ENCODE measurements around the gene DPH2.

Gene DPH2

DNA sequence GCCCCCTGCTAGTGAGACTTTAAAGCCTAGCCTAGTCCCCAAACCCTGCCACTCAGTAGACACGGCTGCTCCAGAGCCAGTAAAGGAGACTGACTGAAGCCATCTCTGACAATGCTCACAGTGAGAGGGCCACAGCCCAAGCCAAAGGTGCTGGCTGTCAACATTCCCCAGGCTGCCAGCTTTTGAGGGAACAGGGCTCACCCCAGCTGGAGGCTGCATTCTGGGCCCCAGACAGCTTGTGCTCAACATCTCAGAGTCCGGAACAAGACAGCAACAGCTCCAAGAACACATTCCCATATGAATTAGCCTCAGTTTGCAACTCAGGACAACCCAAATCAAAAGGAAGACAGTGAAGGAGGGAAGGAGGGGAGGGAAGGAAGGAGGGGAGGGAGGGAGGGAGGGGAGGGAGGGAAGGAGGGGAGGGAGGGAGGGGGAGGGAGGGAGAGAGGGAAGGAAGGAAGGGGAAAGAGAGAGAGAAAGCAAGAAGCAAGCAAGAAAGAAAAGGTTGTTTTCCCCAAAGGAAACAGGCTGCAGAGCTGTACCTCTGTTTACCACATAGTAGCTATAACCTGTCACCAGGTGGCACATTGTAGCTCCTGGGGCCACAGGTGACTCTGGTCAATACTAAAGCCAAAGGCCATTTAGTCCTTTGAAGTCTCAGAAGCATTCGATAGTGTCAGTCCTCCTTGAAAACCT lies 30.8 kb upstream of the DPH2 start:
- H3K4me3 ChIP-seq (ENCODE audit: low read depth, low read length), result no peak overlapping the region
- DNase-seq, result no peak

DNA sequence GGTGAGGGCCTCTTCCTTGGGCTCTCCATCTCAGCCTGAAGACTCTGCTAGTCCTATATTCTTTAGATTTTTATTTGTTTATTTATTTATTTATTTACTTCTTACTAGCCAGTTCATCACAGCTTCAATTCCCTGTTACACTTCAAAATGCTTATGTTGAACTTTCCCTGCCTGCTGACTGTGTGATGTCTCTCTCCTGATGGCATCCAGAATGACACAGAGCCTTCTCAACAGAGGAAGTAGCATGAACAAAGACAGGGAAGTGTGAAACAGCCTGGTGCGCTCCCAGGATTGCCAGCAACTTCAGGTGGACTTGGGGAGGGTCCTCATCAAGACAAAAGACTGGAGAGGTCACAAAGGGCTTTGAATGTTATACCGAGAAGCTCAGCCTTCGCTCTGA lies 27.4 kb upstream of the DPH2 start:
- Histone ChIP-seq H3K27me3 (ENCODE audit: insufficient read depth, low read depth, severe bottlenecking) (no peaks in the 10 kb centered on the region), H3K36me3 (no peaks in the 10 kb centered on the region), H3K27ac (no peak overlapping the region), H3K4me3 (ENCODE audit: low read depth, low read length) (no peak overlapping the region), H3K9me3 (ENCODE audit: severe bottlenecking) (no peaks in the 10 kb centered on the region)
- DNase-seq, result no peak
- TF ChIP-seq, protein P1, sequence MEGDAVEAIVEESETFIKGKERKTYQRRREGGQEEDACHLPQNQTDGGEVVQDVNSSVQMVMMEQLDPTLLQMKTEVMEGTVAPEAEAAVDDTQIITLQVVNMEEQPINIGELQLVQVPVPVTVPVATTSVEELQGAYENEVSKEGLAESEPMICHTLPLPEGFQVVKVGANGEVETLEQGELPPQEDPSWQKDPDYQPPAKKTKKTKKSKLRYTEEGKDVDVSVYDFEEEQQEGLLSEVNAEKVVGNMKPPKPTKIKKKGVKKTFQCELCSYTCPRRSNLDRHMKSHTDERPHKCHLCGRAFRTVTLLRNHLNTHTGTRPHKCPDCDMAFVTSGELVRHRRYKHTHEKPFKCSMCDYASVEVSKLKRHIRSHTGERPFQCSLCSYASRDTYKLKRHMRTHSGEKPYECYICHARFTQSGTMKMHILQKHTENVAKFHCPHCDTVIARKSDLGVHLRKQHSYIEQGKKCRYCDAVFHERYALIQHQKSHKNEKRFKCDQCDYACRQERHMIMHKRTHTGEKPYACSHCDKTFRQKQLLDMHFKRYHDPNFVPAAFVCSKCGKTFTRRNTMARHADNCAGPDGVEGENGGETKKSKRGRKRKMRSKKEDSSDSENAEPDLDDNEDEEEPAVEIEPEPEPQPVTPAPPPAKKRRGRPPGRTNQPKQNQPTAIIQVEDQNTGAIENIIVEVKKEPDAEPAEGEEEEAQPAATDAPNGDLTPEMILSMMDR (IDR thresholded peaks at IDR 0.05; ENCODE audit: low read depth, low read length), result no peak

More for the DNA sequence above, 30.8 kb upstream of the DPH2 start:
- Histone ChIP-seq H3K9me3 (ENCODE audit: severe bottlenecking) (no peaks in the 10 kb centered on the region), H3K27me3 (ENCODE audit: insufficient read depth, low read depth, severe bottlenecking) (no peaks in the 10 kb centered on the region), H3K36me3 (no peaks in the 10 kb centered on the region), H3K27ac (no peak overlapping the region)
- TF ChIP-seq, protein P1 (IDR thresholded peaks at IDR 0.05; ENCODE audit: low read depth, low read length), result no peak

DNA sequence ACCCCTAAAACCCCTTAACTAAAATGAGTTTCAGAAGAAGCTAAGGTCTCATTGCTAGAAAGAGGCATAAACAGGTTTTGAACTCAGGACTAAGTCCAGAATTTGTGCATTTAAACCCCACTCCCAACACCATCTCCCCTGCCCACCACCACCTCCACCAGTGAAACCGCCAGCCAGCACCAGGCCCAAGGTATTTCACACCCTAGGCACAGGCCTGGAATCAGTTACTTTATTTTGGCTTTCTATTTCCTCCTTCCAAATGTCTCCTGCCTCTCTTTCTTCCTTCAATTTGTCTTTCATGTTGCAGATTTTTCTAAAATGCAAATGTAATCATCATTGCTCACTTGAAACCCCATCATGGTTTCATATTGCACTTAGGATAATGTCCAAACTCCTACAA lies 24.9 kb upstream of the DPH2 start:
- TF ChIP-seq, protein P1 (IDR thresholded peaks at IDR 0.05; ENCODE audit: low read depth, low read length), result no peak
- Histone ChIP-seq H3K27me3 (ENCODE audit: insufficient read depth, low read depth, severe bottlenecking) (no peaks in the 10 kb centered on the region), H3K9me3 (ENCODE audit: severe bottlenecking) (no peaks in the 10 kb centered on the region), H3K36me3 (peaks cover 4% of the 10 kb centered on the region), H3K27ac (no peak overlapping the region), H3K4me3 (ENCODE audit: low read depth, low read length) (no peak overlapping the region)
- no peak for DNase-seq

DNA sequence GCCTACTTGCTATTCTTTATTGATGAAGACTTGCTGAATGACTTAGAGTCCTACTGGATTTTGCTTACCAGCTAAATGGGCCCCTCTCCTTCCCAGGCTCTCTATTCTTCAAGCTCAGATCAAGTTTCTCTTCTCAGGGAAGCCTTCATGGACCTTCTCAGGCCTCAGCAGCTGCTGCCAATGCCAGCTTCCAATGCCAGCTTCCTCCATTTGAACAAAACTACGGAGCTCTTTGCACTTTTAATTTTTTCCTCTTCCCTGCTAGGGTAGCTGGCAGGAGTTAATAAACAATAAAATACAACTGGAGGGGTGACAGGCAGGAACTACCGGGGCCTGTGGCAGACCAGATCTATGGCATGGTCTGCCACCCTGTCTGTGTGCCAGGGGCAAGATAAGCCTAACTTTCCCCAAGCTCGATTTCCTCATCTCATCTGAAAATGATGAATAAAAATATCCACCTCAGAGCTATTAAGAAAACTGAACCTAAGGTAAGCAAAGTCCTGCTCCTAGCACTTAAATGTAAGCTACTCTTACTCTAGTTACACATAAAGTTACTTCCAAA lies 24.1 kb upstream of the DPH2 start:
- no peaks in the 10 kb centered on the region for H3K27me3 ChIP-seq (ENCODE audit: insufficient read depth, low read depth, severe bottlenecking)
- no peaks in the 10 kb centered on the region for H3K9me3 ChIP-seq (ENCODE audit: severe bottlenecking)
- peak overlapping the region; percentile 100 for H3K27ac ChIP-seq
- peak overlapping the region; percentile 66 for H3K4me3 ChIP-seq (ENCODE audit: low read depth, low read length)
- DNase-seq, result no peak
- TF ChIP-seq, protein P1 (IDR thresholded peaks at IDR 0.05; ENCODE audit: low read depth, low read length), result no peak
- peaks cover 13% of the 10 kb centered on the region for H3K36me3 ChIP-seq

DNA sequence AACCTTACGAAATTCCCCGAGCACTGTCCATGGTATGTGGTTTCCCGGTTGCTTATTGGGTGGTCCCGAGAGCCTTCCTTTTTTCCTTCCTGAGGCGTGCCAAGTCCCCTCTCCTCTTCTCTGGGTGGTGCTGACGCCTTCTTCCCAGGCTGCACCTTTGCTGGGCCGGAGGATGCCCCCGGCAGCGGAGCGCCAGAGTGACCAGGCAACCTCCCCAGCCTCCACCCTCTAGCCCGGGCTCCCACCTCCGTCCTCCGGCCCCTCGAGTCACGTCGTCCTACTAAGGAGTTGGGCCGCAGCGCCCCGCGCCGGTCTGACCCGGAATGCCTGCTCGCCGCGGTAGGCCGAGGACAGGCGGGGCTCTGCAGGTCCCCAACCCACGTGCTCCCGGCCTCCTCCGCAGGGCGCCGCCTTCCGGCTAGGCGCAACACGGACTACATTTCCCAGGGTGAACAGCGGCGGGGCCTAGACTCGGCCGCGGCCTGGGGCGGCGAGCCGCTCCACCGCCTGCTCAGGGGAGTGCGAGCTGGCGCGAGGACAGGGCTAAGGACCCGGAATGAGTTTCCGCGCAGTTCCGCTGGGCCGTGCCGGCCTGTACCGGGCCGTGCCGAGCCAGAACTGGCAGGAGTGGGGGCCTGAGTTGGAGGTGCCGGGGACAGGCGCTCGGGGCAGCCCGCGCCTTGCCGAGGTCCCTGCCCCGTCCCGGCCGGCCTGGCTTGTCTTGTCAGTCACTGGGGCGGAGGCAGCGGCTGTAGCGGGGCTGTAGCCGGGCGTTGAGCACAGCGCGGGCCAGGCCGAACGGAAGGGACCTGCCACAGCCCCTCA lies 23.4 kb upstream of the DPH2 start, which contains the start of gene IPO13:
Gene IPO13, plus strand, starts transcription at position 715 of the 825 bp plus-strand sequence. CDS start 651 bp downstream, outside the sequence.
- H3K36me3 ChIP-seq, result peaks cover 14% of the 10 kb centered on the region
- TF ChIP-seq, protein P1 (IDR thresholded peaks at IDR 0.05; ENCODE audit: low read depth, low read length), result peak; percentile 85
- DNase-seq, result peak; percentile 97
- no peaks in the 10 kb centered on the region for H3K9me3 ChIP-seq (ENCODE audit: severe bottlenecking)
- no peaks in the 10 kb centered on the region for H3K27me3 ChIP-seq (ENCODE audit: insufficient read depth, low read depth, severe bottlenecking)
- H3K27ac ChIP-seq, result peak within 1 kb of the TSS; percentile 100
- H3K4me3 ChIP-seq (ENCODE audit: low read depth, low read length), result peak within 1 kb of the TSS; percentile 66

All from WERI-Rb-1 (cell line).